ENCODE results near the gene IL17RC.
"Not testable (repeated sequence)": the region's sequence is repeated elsewhere in the genome, so short reads cannot be mapped to it uniquely, and the experiment has no call there.

Gene IL17RC

GRCh38 chr3:9915254-9916141 is 1.4 kb upstream of the IL17RC start:
- DNase-seq, result peak; percentile 18

GRCh38 chr3:9916346-9916733 is 558 bp upstream of the IL17RC start:
- DNase-seq, result no peak

- no peak for DNase-seq
These were observed 922 bp downstream of the IL17RC start for GRCh38 chr3:9917820-9918219.

GRCh38 chr3:9918261-9919038 is 1.6 kb downstream of the IL17RC start:
- no peak for DNase-seq

- no peak for DNase-seq
These were observed 11.3 kb downstream of the IL17RC start for GRCh38 chr3:9928158-9928557.

GRCh38 chr3:9930804-9931418 is 14.0 kb downstream of the IL17RC start:
- DNase-seq, result no peak

GRCh38 chr3:9932535-9932842 is 15.6 kb downstream of the IL17RC start:
- no peak for DNase-seq

- DNase-seq, result peak; percentile 77
These were observed 16.1 kb downstream of the IL17RC start for GRCh38 chr3:9932843-9933560.

- DNase-seq, result peak; percentile 93
These were observed 16.8 kb downstream of the IL17RC start, which contains the start of gene CRELD1 for GRCh38 chr3:9933561-9934234. Gene CRELD1, plus strand, starts transcription at chr3:9933834. Its CDS starts 605 bp downstream, at chr3:9934439.

GRCh38 chr3:9934235-9934621 is 17.3 kb downstream of the IL17RC start:
- DNase-seq, result no peak

GRCh38 chr3:9934993-9935392 is 18.1 kb downstream of the IL17RC start:
- no peak for DNase-seq

GRCh38 chr3:9935966-9936510 is 19.1 kb downstream of the IL17RC start:
- no peak for DNase-seq

GRCh38 chr3:9937486-9938238 is 20.8 kb downstream of the IL17RC start:
- DNase-seq, result no peak

- no peak for DNase-seq
These were observed 22.1 kb downstream of the IL17RC start for GRCh38 chr3:9938966-9939365.

- not testable (repeated sequence) for DNase-seq
These were observed 23.0 kb downstream of the IL17RC start for GRCh38 chr3:9939906-9940305.

GRCh38 chr3:9940746-9941145 is 23.8 kb downstream of the IL17RC start:
- no peak for DNase-seq

GRCh38 chr3:9942164-9942563 is 25.3 kb downstream of the IL17RC start:
- no peak for DNase-seq

- no peak for DNase-seq
These were observed 26.2 kb downstream of the IL17RC start for GRCh38 chr3:9942934-9943690.

GRCh38 chr3:9944271-9944670 is 27.4 kb downstream of the IL17RC start:
- DNase-seq, result no peak

- no peak for DNase-seq
These were observed 28.5 kb downstream of the IL17RC start for GRCh38 chr3:9945358-9945757.

All from activated gamma-delta T cell (primary cell).